A673 (cell line): ENCODE measurements around the gene SH3RF3.

Experiments
- EZH2 ChIP-seq: fragments of 200-600 bp; sonication (generic); IDR thresholded peaks from 2 replicates; pipeline ENCODE4 v1.6.1; 2017; ENCODE audit warnings: borderline replicate concordance, low read depth, mild to moderate bottlenecking, mixed read lengths, antibody characterized with exemption, low read length; ENCODE audit not compliant: poor library complexity, severe bottlenecking
- TF ChIP-seq, protein P1 (sequence below): fragments of 300-800, 200-600 bp; sonication (generic); conservative IDR thresholded peaks from 2 replicates; pipeline ENCODE4 v1.5.1; 2017; ENCODE audit warnings: low read depth, mild to moderate bottlenecking, antibody characterized with exemption, low read length, moderate library complexity, mixed read lengths

DNA sequence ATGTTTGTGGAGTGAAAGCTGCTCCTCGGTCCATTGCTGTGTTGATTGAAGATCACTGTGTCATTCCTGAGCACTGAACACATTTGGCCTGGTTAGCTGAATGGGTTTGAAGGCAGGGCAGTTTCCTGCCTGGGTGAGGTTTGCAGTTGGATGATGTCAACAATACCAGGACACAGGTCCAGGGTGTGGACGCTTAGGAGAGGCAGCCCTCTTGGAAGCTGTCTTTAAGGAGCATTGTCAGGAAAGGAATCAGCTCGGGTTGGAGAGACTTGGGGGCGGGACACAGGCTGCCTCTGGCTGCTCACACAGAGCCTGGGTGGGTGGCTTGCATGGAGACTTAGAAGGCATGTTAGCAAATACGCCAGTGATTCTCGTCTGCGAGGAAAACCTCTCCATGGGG is 247.1 kb downstream of the SH3RF3 start:
- TF ChIP-seq, protein P1, sequence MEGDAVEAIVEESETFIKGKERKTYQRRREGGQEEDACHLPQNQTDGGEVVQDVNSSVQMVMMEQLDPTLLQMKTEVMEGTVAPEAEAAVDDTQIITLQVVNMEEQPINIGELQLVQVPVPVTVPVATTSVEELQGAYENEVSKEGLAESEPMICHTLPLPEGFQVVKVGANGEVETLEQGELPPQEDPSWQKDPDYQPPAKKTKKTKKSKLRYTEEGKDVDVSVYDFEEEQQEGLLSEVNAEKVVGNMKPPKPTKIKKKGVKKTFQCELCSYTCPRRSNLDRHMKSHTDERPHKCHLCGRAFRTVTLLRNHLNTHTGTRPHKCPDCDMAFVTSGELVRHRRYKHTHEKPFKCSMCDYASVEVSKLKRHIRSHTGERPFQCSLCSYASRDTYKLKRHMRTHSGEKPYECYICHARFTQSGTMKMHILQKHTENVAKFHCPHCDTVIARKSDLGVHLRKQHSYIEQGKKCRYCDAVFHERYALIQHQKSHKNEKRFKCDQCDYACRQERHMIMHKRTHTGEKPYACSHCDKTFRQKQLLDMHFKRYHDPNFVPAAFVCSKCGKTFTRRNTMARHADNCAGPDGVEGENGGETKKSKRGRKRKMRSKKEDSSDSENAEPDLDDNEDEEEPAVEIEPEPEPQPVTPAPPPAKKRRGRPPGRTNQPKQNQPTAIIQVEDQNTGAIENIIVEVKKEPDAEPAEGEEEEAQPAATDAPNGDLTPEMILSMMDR = no peak
- no peak for TF ChIP-seq EZH2
